ENCODE data around the gene GPS1.

The GPS1 gene

DNA sequence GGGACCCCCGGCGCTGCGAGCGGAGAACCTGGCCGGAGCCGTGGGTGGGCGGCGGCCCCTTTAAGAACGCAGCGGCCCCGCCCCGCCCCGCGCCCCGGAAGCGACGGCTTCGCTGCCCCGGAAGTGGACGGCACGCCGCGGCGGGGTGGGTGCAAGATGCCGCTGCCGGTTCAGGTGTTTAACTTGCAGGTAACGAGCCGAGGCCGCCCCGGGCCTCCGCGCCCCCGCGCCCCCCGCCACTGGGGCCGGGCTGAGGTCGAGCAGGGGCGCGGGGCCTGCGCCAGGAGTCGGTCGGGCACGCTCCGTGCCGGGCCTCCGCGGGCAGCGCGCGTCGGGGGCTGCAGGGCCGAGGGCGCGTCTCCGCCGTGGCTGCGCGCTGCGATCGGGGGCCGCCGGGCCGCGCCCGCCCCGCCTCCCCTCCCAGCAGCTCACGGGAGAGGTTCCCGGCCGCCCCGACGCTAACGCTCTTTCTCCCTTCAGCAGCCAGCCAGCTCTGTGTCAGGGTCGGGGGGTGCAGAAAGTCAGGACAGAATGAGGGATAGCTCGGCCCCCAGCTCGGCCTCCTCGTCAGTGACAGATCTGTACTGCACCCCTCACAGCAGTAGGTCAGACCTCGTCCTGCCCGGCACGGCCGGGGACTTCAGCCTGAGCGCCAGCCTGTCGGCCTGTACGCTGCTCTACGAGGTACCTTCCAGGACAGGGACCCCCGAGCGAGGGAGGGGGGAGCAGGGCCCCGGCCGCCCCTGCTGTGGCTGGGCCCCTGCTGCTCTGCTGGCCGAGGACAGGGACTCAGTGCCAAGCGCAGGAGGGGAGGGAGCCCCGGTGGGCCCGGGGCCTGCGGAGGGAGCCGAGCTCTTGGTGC, at the start of gene GPS1, which contains the start of gene RFNG:
GPS1 (plus strand) TSS at position 123 of the 862 bp plus-strand sequence; CDS start at position 157, 34 bp downstream.
RFNG (minus strand) TSS at position 36 of the 862 bp plus-strand sequence. CDS start 45 bp downstream, outside the sequence.
- DNase-seq (ENCODE audit: low spot score), result peak; percentile 99

DNA sequence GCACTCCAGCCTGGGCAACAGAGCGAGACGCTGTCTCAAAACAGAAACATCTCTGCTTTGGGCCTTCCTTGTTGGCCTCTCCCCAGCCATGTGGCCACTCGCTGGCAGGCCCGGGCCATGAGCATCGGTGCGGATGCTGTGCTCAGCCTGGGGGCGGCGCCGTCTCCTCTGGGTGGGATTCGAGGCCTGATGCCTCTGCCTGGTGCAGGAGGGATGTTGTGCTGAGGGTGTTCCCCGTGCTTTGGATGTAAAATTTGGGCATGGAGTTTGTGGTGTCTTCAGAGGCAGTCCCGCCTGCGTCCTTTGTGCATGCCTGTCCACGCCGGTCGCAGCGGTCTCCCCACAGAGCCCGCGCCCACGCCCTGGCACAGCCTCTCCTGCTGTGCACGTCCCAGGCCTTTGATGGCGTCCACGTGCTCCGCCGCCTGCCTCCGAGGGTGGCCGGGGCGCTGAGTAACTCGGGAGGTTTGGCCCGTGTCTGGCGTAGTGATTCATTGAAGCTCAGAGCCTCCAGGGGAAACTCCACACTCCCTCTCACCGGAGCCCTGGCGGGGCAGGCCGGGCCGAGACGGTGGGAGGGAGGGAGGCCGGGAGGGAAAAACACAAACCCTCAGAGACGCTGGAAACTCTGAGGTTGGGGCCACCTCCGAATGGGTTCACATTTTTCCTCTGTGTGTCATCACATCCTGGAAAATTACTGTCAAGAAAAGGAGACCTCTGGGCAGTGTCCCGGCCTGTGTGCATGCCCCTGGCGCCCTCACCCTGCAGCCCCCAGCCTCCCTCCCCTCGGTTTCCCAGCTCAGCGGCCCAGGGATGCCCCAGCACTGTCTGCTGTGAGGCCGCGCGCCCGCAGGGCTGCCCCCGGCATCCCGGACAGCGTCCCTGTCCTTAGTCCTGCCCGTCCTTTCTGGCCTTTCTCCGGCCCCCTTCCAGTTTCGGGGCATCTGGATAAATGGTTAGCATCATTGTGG, 48.0 kb upstream of the GPS1 start:
- DNase-seq (ENCODE audit: low spot score), result no peak

DNA sequence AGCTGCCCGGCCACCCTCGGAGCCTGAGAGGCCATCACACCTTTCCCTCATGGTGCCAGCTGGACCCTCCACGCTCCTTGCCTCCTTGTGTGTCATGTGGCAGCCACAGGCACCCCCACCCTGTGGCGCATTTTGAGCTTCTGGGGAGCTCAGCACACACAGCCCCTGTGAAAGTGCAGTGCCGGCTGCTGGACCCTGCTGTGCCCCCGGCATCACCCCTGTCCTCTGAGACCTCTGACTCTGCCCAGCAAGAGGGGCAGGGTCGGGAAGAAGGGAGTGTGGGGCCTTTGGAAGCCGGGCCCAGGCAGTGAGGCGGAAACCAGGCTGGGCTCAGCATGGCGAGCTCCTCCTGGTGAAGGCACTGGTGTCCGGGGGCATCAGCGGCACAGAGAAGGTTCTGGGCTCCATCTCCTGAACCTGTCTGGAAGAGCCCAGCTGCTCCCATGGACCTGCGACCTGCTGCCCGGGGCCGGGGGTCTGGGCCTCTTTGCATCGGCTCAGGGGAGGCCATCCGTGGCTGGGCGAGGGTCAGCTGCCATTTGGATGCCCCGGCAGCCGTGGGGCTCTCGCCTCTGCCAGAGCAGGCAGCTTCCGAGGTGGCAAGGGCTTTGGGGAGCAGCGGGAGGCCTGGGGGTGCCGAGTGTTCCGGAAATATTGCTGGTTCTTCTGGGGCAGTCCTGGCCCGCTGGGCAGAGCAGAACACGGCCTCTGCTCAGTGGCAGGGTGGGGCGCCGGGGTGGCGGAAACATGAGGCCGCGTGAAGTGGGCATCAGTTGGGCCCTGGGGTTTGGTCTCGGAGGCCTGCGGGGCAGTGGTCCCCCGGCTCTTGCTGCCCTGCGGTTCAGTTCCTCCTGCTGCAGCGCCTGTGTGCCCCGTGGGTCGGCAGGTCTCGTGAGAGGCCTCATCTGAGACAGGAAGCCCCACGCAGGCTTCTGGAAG, 46.9 kb upstream of the GPS1 start:
- DNase-seq (ENCODE audit: low spot score), result no peak

DNA sequence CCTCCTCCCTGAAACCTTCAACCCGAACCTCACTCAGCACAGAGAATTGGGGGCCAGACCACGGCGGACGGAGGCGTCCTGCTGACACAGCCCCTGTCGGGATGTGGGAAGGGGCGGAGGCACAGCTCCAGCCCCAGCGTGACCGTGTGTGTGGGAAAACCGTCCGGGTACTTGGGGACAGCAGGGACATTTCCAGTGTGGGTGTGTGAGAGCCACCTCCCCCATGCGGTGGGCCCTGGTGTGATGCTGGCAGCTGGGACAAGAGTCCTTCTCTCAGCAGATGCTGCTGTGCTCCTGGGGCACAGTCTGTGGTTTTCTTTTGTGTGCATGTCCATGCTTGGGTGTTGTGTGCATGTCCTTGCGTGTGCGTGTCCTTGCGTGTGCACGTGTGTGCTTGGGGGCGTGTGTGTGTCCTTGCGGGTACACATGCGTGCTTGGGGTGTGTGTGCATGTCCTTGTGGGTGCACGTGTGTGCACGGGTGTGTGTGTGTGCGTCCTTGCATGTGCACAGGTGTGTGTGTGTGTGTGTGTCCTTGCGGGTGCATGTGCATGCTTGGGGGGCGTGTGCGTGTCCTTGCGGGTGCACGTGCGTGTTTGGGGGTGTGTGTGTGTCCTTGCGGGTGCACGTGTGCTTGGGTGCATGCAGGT, 45.9 kb upstream of the GPS1 start:
- DNase-seq (ENCODE audit: low spot score), result no peak

DNA sequence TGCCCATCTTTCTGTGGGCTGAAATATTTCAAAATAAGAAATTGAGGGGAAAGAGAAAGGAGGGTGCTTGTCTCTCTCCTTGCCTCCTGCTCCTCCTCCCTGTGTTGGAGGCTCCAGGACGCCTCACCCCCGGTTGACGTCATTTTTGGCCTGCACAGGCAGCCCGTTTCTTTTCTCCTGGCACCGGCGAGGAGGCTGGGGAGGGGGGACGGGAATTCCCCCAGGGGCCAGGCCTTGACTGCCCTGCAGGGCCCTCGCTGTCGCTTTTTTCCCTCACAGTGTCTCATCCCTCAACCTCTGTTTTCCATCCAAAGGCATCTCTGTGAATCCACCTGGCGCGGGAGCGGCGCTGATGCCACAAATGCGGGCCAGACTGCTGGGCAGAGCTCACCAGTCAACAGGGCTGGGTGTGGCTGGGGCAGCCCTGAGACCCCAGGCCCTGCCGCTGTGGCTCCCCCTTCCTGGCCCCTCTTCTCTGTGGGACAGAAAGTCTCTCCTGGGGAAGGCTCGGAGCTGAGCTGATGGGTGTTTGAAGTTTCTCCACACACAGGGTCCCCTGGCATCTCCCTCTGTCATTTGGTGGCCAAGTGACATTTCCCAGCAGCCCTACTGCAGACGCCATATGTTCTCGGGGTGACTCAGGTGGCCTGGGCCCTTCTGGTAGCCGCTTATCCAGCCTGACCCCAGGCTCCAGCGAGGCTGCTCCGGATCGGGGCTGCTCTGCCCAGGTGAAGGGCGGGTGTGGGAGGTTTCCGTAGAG, 45.0 kb upstream of the GPS1 start:
- no peak for DNase-seq (ENCODE audit: low spot score)

DNA sequence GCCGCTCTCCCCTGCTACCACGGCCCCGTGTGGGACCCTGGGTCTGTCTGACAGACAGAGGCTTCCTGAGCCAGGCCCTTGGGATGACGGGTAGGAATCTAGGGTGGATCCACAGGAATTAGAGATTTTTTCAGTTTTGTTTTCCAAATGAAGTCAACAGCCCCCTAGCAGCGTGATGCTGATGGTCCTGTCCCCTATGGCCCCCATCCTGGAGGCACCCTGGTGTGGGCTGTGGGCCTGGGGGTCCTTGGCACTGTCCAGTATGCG, 44.5 kb upstream of the GPS1 start:
- DNase-seq (ENCODE audit: low spot score), result no peak

DNA sequence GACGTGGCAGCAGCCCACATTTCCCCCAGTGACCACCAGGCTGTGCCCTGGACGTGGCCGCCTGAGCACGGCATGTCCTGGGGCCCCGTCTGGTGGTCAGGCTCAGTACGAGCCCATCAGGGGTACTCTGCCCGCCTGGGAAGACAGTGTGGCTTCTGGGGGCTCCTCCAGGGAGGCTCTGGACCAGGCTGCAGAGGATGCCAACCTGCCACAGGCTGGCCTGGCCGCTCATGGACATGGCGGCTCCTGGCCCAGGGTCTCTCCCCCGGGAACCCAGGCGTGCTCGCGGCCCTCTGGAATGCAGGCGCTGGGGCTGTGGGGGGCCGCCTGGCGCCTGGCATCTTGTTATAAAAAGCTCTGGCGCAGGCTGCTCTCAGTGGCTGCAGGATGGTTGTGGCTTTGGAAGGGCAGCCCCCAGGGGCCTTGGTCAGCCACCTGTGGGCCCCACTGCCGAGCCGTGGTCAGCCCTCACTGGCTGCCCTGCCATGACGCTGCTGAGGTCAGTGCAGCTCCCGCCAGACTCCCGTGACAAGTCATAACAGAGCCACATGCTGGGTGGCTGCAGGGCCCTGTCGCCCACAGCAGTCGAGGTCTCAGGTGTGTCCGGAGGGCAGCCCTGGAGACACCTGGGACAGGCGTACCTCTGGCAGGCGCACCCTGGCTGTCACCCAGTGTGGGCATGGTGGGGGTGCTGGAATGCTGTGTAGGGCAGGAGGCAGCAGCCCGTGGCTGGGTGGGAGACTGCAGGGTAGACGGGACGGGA, 44.0 kb upstream of the GPS1 start:
- DNase-seq (ENCODE audit: low spot score), result no peak

DNA sequence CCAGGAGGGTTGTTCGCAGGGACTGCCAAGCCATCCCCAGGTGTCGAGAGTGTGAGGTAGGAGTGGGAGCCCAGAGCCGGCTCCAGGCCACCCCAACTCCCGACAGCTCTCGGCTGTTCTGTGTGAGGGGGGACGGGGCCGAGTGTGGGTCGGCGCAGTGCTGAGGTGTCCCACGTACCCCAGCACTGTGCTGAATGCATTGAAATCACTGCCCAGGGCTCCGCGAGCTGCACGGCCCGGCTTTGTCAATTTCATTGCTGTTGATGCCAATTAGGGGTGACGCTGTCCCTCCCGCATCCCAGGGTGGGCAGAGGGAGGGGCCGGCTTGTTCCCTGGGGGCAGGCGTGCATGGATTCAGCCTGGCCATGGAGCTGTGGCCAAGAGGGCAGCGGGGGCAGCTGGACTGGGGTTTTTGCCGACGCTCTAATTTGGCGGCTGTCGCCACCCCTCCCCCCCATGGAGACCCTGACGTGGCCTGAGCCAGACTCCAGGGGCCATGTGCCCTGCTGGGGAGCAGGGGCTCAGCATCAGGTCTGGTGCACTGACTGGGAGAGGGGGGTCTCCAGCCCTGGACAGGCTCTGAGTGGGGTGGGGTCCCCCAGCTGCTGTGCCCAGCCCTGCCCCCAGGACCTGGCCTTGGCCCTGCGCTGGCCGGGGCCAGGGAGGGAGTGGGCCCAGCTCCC, 43.3 kb upstream of the GPS1 start:
- no peak for DNase-seq (ENCODE audit: low spot score)

DNA sequence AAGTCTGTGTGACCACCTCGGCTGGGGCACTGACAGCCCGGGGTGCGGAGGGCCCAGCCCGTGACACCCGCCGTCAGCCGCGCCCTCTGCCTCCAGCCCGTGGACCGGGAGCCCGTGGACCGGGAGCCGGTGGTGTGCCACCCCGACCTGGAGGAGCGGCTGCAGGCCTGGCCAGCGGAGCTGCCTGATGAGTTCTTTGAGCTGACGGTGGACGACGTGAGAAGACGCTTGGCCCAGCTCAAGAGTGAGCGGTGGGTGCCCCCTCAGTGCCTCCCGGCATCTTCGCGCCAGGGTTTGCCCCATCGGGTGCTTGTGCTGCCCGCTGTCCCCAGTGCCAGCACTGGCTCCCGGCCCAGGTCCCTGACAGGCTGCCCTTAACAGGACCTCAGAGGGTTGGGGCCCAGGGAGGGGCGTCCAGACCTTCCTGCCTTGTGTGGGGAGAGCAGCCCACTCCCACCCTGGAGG, 42.7 kb upstream of the GPS1 start:
- no peak for DNase-seq (ENCODE audit: low spot score)

DNA sequence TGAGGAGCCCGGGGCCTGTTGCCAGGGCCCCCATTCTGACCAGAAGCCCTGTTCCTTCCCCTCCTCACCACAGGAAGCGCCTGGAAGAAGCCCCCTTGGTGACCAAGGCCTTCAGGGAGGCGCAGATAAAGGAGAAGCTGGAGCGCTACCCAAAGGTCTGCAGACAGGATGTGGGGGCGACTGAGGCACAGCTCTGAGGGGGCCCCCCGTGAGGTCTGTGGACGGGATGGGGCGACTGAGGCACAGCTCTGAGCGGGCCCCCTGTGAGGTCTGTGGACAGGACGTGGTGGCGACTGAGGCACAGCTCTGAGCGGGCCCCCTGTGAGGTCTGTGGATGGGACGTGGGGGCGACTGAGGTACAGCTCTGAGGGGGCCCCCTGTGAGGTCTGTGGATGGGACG, 42.3 kb upstream of the GPS1 start:
- DNase-seq (ENCODE audit: low spot score), result no peak

DNA sequence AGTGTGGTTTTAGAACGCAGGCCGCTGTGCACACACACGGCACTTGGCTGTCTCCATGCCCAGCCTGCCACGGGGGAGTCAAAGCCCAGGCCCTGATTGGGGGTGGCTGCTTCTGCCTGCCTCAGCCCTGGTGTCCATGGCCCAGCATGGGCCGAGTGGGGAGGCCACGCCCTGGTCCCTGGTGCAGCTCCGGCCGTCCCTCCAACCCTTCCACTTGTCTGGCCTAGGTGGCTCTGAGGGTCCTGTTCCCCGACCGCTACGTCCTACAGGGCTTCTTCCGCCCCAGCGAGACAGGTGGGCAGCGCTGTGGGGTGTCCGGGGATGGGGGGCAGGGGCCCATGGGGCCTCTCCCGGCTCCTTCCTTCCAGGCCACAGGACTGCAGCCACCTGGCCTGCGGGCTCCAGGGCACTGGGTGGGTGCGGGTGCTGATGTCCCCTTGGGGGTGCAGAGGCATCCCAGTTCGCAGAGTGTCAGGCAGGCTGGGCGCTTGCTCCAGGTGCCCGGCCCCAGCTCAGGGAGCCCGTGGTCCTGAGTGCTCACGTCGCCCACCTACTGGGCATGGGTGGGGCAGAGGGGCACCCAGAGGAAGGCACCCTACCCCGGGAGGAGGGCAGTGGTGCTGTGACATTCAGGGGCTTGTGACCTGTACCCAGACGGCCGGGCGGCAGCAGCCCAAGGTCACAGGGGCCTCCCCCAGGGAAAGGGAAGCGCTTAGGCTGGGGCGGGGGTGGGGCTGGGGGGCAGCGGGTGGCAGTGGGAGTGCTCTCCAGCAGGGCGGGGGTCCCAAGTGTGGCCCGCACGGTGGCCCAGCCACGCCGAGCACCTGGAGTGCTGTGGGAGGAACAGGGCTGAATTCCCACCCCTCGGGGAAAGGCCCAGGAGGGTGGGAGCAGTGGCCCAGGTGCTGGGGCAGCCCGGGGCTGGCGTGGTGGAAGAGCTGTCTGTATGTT, 40.8 kb upstream of the GPS1 start:
- DNase-seq (ENCODE audit: low spot score), result no peak

DNA sequence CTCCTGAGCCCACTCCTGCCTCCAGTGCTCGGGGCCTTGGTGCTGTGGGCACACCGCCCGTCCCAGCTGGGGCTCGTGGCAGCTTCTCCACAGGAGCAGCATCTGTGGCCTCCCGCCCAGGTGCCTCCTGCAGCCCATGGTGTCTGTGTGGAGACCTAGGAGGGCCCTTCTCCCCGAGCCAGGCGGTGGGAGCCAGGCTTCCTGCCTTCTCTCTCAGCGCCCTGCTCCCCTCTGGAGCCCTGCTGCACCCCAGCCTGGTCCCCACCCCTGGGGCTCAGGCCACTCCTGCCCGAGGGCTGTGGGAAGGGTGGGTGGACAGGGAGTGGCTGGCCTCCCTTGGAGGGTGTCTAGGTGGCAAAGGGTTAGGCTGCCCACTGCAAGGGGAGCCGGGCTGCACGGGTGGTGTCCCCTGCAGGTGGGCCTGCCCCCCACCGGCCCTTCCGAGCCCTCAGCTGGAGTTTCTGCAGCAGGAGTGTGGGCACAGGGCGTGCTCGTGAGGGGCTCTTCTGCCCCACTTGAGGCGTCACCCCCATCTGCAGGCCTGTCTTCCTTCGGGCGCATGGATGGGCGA, 40.0 kb upstream of the GPS1 start:
- no peak for DNase-seq (ENCODE audit: low spot score)

DNA sequence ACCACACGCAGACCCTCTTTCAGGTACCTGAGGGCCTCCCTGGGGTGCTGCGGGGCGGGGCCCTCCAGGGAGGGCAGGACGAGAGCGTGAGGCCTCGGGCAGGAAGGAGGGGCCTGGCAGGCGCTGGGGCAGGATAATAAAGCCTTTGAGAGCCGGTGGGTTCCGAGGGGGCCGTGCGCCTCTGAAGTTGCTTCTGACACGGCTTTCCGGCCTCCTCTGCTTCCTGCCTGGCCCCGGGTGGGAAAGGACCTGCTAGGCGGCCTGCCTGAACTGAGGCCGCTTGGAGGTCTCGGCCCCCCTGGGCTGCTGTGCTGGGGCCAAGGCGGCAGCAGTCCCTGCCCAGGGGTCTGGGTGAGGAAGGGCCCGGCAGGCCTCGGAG, 39.4 kb upstream of the GPS1 start:
- no peak for DNase-seq (ENCODE audit: low spot score)

DNA sequence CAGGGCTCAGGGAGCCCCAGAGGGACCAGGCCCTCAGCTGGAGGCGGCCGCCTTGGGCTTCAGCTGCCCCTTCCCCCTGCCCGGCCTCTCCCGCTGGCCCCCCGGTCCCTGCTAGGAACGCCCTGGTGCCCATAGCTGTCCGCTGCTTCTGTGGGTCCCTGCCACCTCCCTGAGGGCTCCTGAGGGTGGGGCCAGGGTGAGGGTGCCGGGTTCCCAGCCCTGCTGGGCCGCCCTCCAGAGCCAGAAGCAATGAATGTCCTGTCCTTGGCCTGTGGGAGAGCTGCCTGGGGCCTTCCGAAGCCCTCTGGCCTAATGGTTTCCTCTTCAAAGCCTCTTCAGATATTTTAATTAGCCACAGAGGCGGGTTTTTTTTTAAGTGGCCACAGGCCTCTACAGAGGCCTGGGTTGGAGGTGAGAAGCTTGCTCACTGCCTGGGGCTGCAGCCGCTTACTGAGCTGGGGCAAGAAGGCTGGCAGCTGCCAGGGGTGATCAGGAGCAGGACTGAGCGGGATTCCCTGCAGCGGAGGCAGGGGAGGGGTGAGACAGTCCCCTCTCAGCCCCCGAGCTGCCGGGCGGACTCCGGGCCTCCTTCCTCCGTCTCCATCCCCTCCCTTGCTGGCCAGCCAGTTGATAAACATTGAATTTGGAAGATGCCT, 38.9 kb upstream of the GPS1 start:
- DNase-seq (ENCODE audit: low spot score), result no peak

DNA sequence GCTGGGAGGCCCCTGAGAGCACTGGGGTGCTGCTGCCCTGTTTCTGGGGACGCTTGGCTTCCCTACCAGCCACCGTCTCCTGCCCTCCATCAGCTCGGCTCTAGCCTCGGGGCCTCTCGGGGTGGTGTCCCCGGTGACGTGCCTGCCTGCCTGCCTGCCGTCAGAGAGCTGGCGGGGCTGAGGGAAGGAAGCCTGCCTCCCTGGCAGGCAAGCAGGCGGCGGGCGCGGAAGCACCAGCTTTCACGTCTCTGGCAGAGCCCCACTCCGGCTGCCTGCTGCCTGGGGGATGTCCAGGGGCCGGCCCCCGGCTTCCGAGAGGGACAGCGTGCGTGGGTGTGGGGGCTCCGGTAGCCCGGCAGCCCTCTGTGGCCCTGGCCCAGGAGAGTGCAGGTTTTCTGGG, 38.4 kb upstream of the GPS1 start:
- no peak for DNase-seq (ENCODE audit: low spot score)

DNA sequence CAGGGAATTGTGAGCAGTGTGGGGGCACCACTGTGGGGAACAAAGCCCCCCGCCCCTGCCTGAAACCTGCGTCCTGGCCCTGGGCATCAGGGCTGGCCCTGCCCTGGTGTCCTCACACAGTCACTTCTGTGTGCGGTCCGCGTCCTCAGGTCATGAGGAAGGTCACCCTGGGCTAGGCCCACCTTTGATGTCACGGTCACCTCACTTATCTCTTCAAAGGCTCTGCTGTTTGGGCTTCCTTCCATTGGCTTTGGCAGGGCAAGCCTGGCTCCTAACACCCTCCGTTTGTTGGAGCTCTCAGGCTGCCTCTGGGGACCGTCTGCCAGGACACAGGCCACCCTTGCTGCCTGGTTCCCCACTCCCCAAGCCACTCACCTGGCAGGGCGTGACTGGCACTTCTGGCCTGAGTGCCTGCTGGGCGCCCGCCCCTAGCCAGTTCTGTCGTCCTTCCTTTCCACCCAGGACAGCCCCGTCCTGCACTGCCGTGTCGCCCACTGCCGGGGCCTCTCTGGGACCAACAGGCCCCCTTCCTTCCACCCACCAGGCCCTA, 37.9 kb upstream of the GPS1 start:
- DNase-seq (ENCODE audit: low spot score), result no peak

DNA sequence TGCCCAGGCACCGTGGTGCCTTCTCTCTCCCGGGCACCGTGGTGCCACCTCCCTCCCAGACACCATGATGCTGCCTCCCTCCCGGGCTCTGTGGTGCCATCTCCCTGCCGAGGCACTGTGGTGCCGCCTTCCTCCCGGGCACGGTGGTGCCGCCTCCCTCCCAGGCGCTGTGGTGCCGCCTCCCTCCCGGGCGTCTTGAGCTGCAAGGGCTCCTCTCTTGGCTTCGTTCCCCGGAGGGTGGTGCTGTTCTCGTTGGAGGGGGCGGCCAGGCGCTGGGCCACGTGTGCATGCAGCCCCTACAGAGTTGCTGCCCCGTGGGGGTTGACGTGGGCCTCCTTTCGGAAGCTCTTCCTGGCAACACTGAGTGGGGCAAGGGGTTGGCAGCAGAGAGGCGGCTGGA, 37.3 kb upstream of the GPS1 start:
- no peak for DNase-seq (ENCODE audit: low spot score)
